ENCODE data around the gene CDKL1.
A peak's percentile ranks its signal among the peaks of the same experiment; 100 is the strongest.

Gene CDKL1

DNA sequence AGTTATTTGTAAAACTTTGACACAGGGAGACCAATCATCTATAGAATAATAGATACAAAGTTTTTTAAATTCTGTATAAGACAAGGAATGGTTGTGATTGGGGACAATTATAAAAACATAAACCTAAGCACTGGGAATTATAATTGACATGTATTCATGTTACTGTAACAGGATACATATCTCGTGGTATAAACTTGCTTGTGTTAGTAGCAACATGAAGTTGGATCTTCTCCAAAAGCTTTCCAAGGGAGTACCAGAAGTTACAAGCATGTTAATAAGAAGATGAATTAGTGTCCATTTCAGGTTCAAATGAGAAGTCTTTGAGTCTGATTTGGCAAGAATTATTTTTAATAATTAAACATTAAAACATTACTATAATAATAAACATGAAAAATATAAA lies 42.2 kb downstream of the CDKL1 start:
- no peak for DNase-seq

GRCh38 chr14:50353126-50353525 lies 43.6 kb downstream of the CDKL1 start:
- DNase-seq = no peak

- no peak for DNase-seq
These were observed 44.1 kb downstream of the CDKL1 start for GRCh38 chr14:50352584-50352983.

DNA sequence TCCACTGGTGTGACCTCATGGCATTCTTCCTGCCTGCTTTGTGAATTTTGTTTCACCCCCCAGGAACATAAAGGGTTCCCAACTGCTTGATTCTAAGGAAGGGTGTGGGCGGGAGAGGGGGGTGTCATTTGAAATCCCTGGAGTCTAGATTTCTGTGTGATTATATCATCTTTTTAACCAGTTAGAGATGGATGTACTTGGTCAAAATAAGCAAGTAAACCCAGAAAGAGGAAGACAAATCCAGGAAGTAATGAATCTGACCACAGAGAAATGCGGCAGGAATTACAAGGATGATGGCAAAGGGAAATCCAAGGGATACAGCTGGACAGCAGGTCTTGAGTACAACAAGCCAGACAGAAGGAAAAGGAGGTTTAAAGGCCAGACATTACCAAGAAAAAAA lies 45.7 kb downstream of the CDKL1 start:
- DNase-seq = no peak

DNA sequence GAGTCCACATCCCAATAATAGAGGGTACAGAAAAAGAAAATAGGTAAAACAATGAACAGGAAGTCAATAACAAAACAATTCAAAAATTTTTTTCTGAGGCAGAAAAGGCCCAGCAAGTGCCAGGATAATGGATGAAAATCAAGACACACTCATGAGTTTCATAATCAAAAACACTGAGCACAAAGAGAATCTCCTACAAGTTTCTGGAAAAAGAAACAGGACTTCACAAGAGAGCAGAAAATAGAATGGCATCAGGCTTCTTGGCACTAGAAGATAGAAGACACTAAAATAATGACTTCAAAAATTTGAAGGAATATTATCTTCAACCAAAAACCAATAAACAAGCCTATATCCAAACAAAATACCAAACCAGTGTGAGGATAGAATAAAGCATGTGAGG lies 47.7 kb downstream of the CDKL1 start:
- DNase-seq = no peak

GRCh38 chr14:50347521-50347920 lies 49.2 kb downstream of the CDKL1 start:
- peak; percentile 9 for DNase-seq

DNA sequence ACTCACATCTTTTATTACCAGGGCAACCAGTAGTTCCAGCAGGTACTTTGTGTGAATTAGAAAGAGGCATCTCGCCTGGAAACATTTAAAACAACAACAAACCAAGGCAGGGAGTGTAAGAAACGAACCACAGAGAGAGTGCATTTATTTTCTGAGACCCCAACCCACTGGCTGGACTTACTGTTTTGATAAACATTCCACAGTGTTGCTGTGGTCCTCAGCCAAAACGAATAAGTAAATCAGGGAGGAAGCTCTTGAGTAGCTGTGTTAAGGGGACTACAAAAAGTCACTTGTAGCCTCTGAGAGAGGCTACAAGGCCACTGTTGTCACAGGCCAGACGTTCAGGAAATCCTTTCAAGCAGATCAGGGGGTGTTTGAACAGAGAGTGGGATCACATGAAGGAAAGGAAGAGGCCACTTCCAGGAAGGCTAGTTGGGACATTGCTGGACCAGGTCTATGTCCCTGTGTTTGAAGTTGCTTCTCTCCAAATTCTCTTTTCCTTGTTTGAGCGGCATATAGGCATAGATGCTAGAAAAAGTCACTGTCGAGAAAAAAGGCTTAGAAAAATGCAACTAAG lies 50.7 kb downstream of the CDKL1 start:
- DNase-seq = no peak

- DNase-seq = no peak
These were observed 51.7 kb downstream of the CDKL1 start for GRCh38 chr14:50344876-50345563.

GRCh38 chr14:50344116-50344775 lies 52.4 kb downstream of the CDKL1 start:
- DNase-seq = no peak

- no peak for DNase-seq
These were observed 53.2 kb downstream of the CDKL1 start for GRCh38 chr14:50343434-50343833.

- DNase-seq = peak; percentile 19
These were observed 54.2 kb downstream of the CDKL1 start for GRCh38 chr14:50342221-50343078.

GRCh38 chr14:50340963-50341362 lies 55.7 kb downstream of the CDKL1 start:
- DNase-seq = no peak

GRCh38 chr14:50340045-50340444 lies 56.6 kb downstream of the CDKL1 start:
- DNase-seq = no peak

DNA sequence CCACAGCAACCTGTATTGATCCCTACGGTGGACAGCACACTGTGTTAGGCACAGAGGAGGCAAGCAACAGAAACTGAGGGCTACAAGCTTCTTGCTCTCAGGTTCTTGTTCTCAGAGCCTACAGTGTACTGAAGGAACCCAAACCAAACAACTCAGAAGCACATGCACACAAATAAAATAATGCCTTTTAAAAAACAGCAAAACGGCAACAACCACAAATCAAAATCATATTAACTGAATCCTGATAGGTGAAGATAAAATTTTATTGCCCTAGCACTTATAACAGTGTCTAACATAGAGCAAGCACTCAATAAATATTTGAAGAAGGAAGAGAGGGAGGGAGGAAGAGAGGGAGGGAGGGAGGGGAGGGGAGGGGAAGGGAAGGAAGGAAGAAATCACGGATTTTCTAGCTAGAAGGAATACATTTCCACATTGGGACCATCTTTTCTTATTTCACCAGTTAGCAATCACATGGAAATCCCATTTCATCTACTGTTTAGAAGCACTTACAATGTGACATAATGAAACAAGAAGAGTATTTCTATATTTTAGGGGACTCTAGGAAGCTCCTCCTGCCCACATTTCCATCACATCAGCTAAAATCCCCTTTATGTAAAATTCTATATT lies 57.4 kb downstream of the CDKL1 start:
- peak; percentile 10 for DNase-seq

GRCh38 chr14:50338587-50338986 lies 58.1 kb downstream of the CDKL1 start:
- DNase-seq = no peak

GRCh38 chr14:50335989-50336824 lies 60.5 kb downstream of the CDKL1 start:
- peak; percentile 13 for DNase-seq

GRCh38 chr14:50335389-50335788 lies 61.3 kb downstream of the CDKL1 start:
- peak; percentile 71 for DNase-seq

- DNase-seq = no peak
These were observed 62.5 kb downstream of the CDKL1 start for GRCh38 chr14:50334211-50334610.

DNA sequence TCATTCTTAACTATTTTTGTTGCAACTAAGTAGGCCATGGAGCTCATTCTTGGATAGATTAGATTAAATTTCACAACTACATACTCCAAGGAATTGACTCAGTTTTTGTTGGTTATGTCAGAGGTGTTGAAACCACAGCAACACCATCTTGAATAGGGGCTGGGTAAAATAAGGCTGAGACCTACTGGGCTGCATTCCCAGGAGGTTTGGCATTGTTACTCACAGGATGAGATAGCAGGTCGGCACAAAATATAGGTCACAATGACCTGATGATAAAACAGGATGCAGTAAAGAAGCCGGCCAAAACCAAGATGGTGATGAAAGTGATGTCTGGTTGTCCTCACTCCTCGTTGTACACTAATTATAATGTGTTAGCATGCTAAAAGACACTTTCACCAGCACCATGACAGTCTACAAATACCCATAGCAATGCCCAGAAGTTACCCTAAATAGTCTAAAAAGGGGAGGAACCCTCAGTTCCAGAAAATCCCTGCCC lies 63.6 kb downstream of the CDKL1 start:
- DNase-seq = no peak

DNA sequence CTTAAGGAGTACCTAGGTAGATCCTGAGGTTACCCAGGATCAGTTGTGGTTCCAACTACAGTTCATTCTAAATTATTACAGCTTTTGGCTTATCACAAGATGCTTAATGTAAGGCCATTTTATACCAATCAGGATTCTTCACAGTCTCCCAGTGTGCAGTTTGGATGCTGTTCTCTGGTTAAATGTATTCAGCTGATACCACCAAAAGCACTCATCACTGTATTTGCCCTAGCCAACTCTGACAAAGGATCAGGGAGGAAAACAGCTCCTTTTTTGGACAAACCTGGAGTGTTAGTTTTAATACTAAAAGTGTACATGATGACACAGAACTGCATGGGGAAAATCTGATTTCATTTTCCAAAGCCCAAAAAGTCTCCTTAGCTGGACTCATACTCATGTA lies 65.1 kb downstream of the CDKL1 start:
- no peak for DNase-seq

GRCh38 chr14:50321009-50321660 lies 75.5 kb downstream of the CDKL1 start:
- DNase-seq = peak; percentile 90

Data from NCI-H510A treated with DMSO at 0.1 percent for 48 hours (cell line).